ENCODE measurements around the gene TRIM44. TPM values are rescaled to one million over a fixed set of nuclear protein-coding genes. Genes with fewer than 3 reads are reported as not detected.

TRIM44 gene
- total and polyA plus RNA-seq, 2 donors (not counting 3 experiments of a cell fraction or from before 2014, with no cell fraction given) = 31.7 to 72.0 TPM

DNA sequence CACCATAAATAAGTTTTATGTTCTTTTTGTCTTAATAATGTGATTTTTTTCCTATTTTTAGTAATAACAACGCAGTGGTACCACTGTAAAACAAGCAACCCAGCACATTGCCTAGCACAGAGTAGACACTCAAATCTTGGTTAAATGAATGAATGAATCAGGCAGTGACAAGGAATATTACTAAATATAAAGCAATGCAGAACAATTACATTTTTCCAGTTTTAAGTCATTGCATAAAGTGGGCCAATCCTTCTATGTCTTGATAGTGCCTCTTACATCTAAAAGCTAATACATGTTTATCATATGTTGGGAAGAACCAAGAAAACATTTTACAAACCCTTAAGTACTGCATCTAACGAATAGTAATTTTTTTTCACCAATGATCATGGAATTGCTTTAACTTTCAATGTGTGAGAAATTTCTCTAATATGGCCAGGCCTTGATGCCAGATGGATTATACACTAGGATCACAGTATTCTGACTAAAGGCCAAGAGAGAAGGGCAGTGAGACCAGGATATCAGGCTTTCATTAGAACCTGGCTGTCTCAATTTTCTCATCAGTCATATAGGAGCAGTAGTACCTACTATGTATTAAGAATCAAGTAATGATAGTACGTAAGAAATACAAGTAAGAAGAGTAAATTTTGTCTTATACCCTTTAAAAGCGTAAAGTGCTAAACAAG is 88.5 kb downstream of the TRIM44 start:
- ChIA-PET CTCF (interaction anchor here (0.6 to 2.6 kb wide), 2 partner anchors 44 to 71 kb away, joined by 3 to 10 read pairs; no protein-coding TSS in a partner anchor), POLR2A (interaction anchor here (0.7 kb wide), 1 partner anchor 112 kb away, joined by 3 read pairs; no protein-coding TSS in a partner anchor)
- Histone ChIP-seq H3K36me3 (ENCODE audit: control insufficient read depth in 2 of 2, extremely low read depth in 1 of 2, insufficient read depth in 2 of 2, low read length in 2 of 2) (no peaks in the 10 kb centered on the region), H3K4me3 (replicated peaks in 1 of 3; ENCODE audit: insufficient read depth in 1 of 3, low read depth in 1 of 3, low read length in 3 of 3) (no peak overlapping the region), H3K27me3 (ENCODE audit: control insufficient read depth in 2 of 2, insufficient read depth in 2 of 2, low read length in 2 of 2) (no peaks in the 10 kb centered on the region), H3K4me1 (ENCODE audit: control insufficient read depth, extremely low read depth, insufficient read depth, low read length) (peaks cover 22% of the 10 kb centered on the region), H2AFZ (ENCODE audit: low read depth, low read length) (no peak overlapping the region), H3K9me3 (replicated peaks; ENCODE audit: control insufficient read depth, insufficient read depth, low read length) (no peaks in the 10 kb centered on the region), H4K20me1 (replicated peaks; ENCODE audit: control insufficient read depth, extremely low read depth, insufficient read depth, low read length) (no peaks in the 10 kb centered on the region), H3K4me2 (ENCODE audit: insufficient read depth, low read length) (peak overlapping the region; percentile 63), H3K79me2 (ENCODE audit: control insufficient read depth, insufficient read depth, low read length) (peaks cover 2% of the 10 kb centered on the region), H3K9ac (replicated peaks; ENCODE audit: extremely low read depth, insufficient read depth, low read length) (no peak overlapping the region), H3K27ac (ENCODE audit: insufficient read depth, low read depth, low read length) (peak overlapping the region; percentile 16), H3K9me1 (replicated peaks; ENCODE audit: control insufficient read depth, extremely low read depth, insufficient read depth, low read length) (no peaks in the 10 kb centered on the region)
- DNase-seq (ENCODE audit: low read depth, low spot score) (no peak), FAIRE-seq (no peak)
- TF ChIP-seq FOS (IDR thresholded peaks at IDR 0.05; ENCODE audit: borderline replicate concordance, insufficient read depth, low read length) (no peak), POLR2AphosphoS5 (IDR thresholded peaks at IDR 0.05; ENCODE audit: insufficient read depth, low read depth, low read length) (no peak), GATA2 (IDR thresholded peaks at IDR 0.05; ENCODE audit: insufficient read depth, insufficient read length, low read depth, low read length) (no peak), MYC (IDR thresholded peaks at IDR 0.05; ENCODE audit: low read depth, low read length) (no peak), EZH2 (IDR thresholded peaks at IDR 0.05; ENCODE audit: borderline replicate concordance, low read depth, low read length, severe bottlenecking) (no peak), POLR2A (IDR thresholded peaks at IDR 0.05; ENCODE audit: low read depth, low read length) (no peak), JUN (IDR thresholded peaks at IDR 0.05; ENCODE audit: borderline replicate concordance, insufficient read depth, insufficient read length, low read depth) (no peak)
- TF ChIP-seq, protein P1, sequence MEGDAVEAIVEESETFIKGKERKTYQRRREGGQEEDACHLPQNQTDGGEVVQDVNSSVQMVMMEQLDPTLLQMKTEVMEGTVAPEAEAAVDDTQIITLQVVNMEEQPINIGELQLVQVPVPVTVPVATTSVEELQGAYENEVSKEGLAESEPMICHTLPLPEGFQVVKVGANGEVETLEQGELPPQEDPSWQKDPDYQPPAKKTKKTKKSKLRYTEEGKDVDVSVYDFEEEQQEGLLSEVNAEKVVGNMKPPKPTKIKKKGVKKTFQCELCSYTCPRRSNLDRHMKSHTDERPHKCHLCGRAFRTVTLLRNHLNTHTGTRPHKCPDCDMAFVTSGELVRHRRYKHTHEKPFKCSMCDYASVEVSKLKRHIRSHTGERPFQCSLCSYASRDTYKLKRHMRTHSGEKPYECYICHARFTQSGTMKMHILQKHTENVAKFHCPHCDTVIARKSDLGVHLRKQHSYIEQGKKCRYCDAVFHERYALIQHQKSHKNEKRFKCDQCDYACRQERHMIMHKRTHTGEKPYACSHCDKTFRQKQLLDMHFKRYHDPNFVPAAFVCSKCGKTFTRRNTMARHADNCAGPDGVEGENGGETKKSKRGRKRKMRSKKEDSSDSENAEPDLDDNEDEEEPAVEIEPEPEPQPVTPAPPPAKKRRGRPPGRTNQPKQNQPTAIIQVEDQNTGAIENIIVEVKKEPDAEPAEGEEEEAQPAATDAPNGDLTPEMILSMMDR (IDR thresholded peaks at IDR 0.05; ENCODE audit: extremely low read depth in 1 of 2, insufficient read depth in 1 of 2, low read depth in 1 of 2, low read length in 2 of 2) = no peak
- TF ChIP-seq, protein P2, sequence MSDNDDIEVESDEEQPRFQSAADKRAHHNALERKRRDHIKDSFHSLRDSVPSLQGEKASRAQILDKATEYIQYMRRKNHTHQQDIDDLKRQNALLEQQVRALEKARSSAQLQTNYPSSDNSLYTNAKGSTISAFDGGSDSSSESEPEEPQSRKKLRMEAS (IDR thresholded peaks at IDR 0.05; ENCODE audit: insufficient read depth, insufficient read length) = no peak
- dilution Hi-C loops (cut with MboI; ENCODE audit: extremely low pct_ligation_motif_present, low sequenced_read_pairs) = no loop called here
- BruUV-seq (replicated peaks) = no TSS peak
- intact Hi-C loops (cut with micrococcal nuclease) = no loop called here
